Right lobe of liver (tissue), 6 donors: ENCODE measurements around the gene TAAR1. TPM values are rescaled to one million over a fixed set of nuclear protein-coding genes. Genes with fewer than 3 reads are reported as not detected.
"Not testable (repeated sequence)": the region's sequence is repeated elsewhere in the genome, so short reads cannot be mapped to it uniquely, and the experiment has no call there.

ENCODE experiments used
- ATAC-seq, 4 donors: fragments of 200-7000 bp; cut with Tn5 transposase; one replicate each; pipeline ENCODE4 v1.9.1; 2020; ENCODE audit warnings: mild to moderate bottlenecking in 4 of 4, moderate library complexity in 4 of 4
- DNase-seq, 3 donors: peaks; one replicate each; pipeline ENCODE4 v3.0.0-alpha.2; 2020
- H3K27ac ChIP-seq, 3 donors: fragments of 200-600 bp; one replicate each; pipeline ENCODE4 v1.8.0; 2022
- H3K27me3 ChIP-seq, 2 donors: fragments of 200-600 bp; one replicate each; pipeline ENCODE4 v1.8.0; 2022
- H3K36me3 ChIP-seq, 4 donors: fragments of 200-600 bp; sonication (generic) in 1 of 4; one replicate each; pipeline versions ENCODE4 v1.5.1 to v1.8.0; 2017 to 2022; ENCODE audit warnings: control low read depth in 1 of 4
- H3K4me1 ChIP-seq, 4 donors: fragments of 200-600 bp; sonication (generic) in 1 of 4; one replicate each; pipeline versions ENCODE4 v1.5.1 to v1.8.0; 2017 to 2022; ENCODE audit warnings: control low read depth in 1 of 4
- H3K4me3 ChIP-seq, 3 donors: fragments of 200-600 bp; one replicate each; pipeline ENCODE4 v1.8.0; 2022
- H3K9me3 ChIP-seq, 4 donors: fragments of 200-600 bp; sonication (generic) in 1 of 4; one replicate each; pipeline versions ENCODE4 v1.5.1 to v1.8.0; 2017 to 2022; ENCODE audit warnings: control low read depth in 1 of 4
- CTCF ChIP-seq, 4 donors: fragments of 200-600 bp in 3 of 4; fragments of 450-650 bp in 1 of 4; IDR thresholded peaks; one replicate each; pipeline versions ENCODE4 v1.5.1 to v1.8.0; 2016 to 2022; ENCODE audit warnings: antibody characterized with exemption in 4 of 4, mild to moderate bottlenecking in 2 of 4
- POLR2A ChIP-seq: fragments of 450-650 bp; IDR thresholded peaks from one replicate; pipeline ENCODE4 v1.6.1; 2017; ENCODE audit warnings: antibody characterized with exemption, mild to moderate bottlenecking
- WGBS: methylation state at CpG from one replicate; pipeline ENCODE4 v1.1.6; 2018; ENCODE audit warnings: low coverage, low lambda C conversion rate; ENCODE audit not compliant: insufficient coverage; ENCODE audit errors: missing lambda C conversion rate; 5-methylcytosine and 5-hydroxymethylcytosine counted together
- intact Hi-C, 2 donors: fragments of 100-400 bp; cut with DNase I; formaldehyde crosslinking; loops; one replicate each; pipeline versions ENCODE4 v1.11.2 to v1.14.1; 2022
- long read RNA-seq: library from polyadenylated mRNA; unstranded; transcript quantifications from one replicate; pipeline ENCODE4 v2.0.0, GENCODE V29; 2019
- total RNA-seq, 6 experiments: library from RNA; depleted of rRNA in 2 of 6; stranded (reverse); fragments of >200 nt in 2 of 6; fragmentation: NEBNext Ultra II Directional in 3 of 6; extraction: Animal tissue kit (Norgen Biotek cat#: 25700) in 3 of 6; gene quantifications; one replicate each; pipeline versions ENCODE4 v1.1.0 to v1.2.4, GENCODE V29; 2016 to 2023
- donor health status: DM: no; HTN: yes; CAD: no.
- donor health status: DM: no; HTN: no; CAD: no.
- donor health status: DM: no; HTN: no; CAD: no.
- donor health status: DM: no; HTN: yes; CAD: no.
- donor health status: DM: no; HTN: yes; CAD: no.

TAAR1 gene, protein sequence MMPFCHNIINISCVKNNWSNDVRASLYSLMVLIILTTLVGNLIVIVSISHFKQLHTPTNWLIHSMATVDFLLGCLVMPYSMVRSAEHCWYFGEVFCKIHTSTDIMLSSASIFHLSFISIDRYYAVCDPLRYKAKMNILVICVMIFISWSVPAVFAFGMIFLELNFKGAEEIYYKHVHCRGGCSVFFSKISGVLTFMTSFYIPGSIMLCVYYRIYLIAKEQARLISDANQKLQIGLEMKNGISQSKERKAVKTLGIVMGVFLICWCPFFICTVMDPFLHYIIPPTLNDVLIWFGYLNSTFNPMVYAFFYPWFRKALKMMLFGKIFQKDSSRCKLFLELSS
- total RNA-seq = not detected
- long read RNA-seq = 0 reads

DNA sequence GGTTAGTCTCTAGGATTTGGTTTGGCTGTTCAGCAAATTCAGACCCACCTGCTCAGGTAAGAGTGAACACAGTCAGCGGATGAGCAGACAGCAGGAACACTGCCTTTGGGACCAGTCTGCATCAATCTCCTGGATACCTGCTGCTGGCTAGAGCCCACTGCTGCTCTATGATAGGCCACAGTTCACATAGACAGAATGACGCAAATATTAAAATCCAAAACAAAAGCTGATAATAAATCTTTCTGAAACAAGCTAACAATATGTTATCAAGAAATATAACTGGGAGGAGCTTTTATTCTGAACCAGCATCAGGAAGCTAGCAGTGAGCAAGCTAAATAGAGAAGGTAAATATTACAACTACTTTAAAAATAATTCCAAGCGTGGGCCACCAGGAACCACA lies at the start of gene TAAR1:
Gene TAAR1, minus strand, starts transcription at position 101 of the 400 bp plus-strand sequence. CDS start 13,179 bp downstream, outside the sequence.
- H3K36me3 ChIP-seq = no peaks in the 10 kb centered on the region
- WGBS = 88% methylated on average over 3 of the region's 3 CpGs

GRCh38 chr6:132708771-132709170 lies 49.8 kb upstream of the TAAR1 start:
- no peaks in the 10 kb centered on the region for H3K36me3 ChIP-seq
- intact Hi-C loops = no loop called here
- H3K27me3 ChIP-seq = no peaks in the 10 kb centered on the region
- ATAC-seq (no peak), DNase-seq (no peak)
- H3K4me1 ChIP-seq = peaks cover 0 to 15% (median 0%) of the 10 kb centered on the region in 4 donors
- no peaks in the 10 kb centered on the region for H3K9me3 ChIP-seq
- no peak overlapping the region for H3K4me3 ChIP-seq
- 79% methylated on average over 3 of the region's 3 CpGs for WGBS
- no peak overlapping the region for H3K27ac ChIP-seq
- TF ChIP-seq CTCF (IDR thresholded peaks at IDR 0.05) = no peak

More for the DNA sequence above, at the start of gene TAAR1:
- intact Hi-C loops = no loop called here
- no peak for DNase-seq
- ATAC-seq = no peak
- no peaks in the 10 kb centered on the region for H3K9me3 ChIP-seq
- no peak within 1 kb of the TSS for H3K4me3 ChIP-seq
- no peak within 1 kb of the TSS for H3K27ac ChIP-seq
- TF ChIP-seq POLR2A (no peak), CTCF (IDR thresholded peaks at IDR 0.05) (no peak)
- no peaks in the 10 kb centered on the region for H3K27me3 ChIP-seq
- H3K4me1 ChIP-seq = no peaks in the 10 kb centered on the region

DNA sequence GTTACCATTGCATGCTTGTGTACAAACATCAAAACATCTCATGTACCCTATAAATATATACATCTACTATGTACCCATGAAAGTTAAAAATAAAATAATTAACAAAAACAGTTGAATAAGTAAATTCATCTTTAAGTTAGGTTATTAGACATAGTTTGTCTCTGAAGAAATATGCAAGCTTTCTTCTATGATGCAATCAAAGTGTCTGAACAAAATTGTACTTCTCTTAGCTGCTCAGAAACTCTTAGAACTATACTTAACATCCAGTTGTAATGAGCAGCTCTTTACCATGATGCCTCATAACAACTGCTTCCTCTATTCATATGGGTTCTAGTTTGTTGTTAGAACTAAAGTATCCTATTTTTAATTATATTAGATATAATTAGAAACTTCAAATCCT lies 49.0 kb upstream of the TAAR1 start:
- ATAC-seq = no peak
- H3K27me3 ChIP-seq = no peaks in the 10 kb centered on the region
- TF ChIP-seq CTCF (IDR thresholded peaks at IDR 0.05) = no peak
- no peak for TF ChIP-seq POLR2A

GRCh38 chr6:132706756-132707155 lies 47.8 kb upstream of the TAAR1 start:
- WGBS = 85% methylated on average over 3 of the region's 4 CpGs
- H3K36me3 ChIP-seq, H3K4me1 ChIP-seq, DNase-seq, H3K27me3 ChIP-seq, H3K4me3 ChIP-seq, H3K9me3 ChIP-seq, ATAC-seq, intact Hi-C loops, H3K27ac ChIP-seq: not testable (repeated sequence)

More for the DNA sequence above, 49.0 kb upstream of the TAAR1 start:
- DNase-seq = no peak
- Histone ChIP-seq H3K9me3 (no peaks in the 10 kb centered on the region), H3K36me3 (no peaks in the 10 kb centered on the region), H3K4me3 (no peak overlapping the region), H3K4me1 (peaks cover 0 to 10% (median 0%) of the 10 kb centered on the region in 4 donors), H3K27ac (no peak overlapping the region)
- intact Hi-C loops = no loop called here

GRCh38 chr6:132703936-132704335 lies 45.0 kb upstream of the TAAR1 start:
- no peak overlapping the region for H3K4me3 ChIP-seq
- intact Hi-C loops = no loop called here
- H3K4me1 ChIP-seq = no peaks in the 10 kb centered on the region
- H3K9me3 ChIP-seq = no peaks in the 10 kb centered on the region
- no peaks in the 10 kb centered on the region for H3K36me3 ChIP-seq
- peak in 3 of 4 donors; percentile 33 to 49 (median 35) for ATAC-seq
- TF ChIP-seq POLR2A (no peak), CTCF (IDR thresholded peaks at IDR 0.05) (no peak)
- H3K27ac ChIP-seq = no peak overlapping the region
- no peaks in the 10 kb centered on the region for H3K27me3 ChIP-seq
- DNase-seq = no peak
